NCI-H2107 treated with DMSO at 0.1 percent for 48 hours (cell line): Measurements from ENCODE around the gene ZBTB32.

ENCODE experiments used
- DNase-seq: peaks from one replicate; lab custom pipeline; 2025; ENCODE audit not compliant: unreplicated experiment; lab: John Stamatoyannopoulos, UW

ZBTB32 gene

GRCh38 chr19:35751839-35752745 is 47.7 kb downstream of the ZBTB32 start:
- DNase-seq = no peak

DNA sequence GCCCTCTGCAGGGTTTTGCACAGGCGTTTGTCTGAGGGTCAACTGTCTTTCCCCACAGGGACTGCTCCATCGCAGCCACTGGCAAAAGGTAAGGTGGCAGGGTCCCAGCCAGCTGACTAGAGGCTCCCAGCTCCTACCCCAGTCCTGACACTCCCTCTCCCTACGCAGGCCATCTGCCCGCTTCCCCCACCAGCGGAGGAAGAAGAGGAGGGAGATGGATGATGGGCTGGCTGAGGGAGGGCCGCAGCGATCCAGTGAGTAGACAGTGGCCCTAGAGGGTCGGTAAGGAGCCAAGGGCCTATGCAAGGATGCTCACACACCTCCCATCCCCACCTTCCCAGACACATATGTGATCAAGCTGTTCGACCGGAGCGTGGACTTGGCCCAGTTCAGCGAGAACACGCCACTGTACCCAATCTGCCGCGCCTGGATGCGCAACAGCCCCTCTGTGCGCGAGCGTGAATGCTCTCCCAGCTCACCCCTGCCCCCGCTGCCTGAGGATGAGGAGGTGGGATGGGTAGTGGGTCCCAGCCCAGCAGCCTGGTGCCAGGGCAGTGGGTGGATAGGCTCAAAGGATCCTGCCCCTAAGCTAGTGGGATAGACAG is 48.5 kb downstream of the ZBTB32 start:
- DNase-seq = no peak

DNA sequence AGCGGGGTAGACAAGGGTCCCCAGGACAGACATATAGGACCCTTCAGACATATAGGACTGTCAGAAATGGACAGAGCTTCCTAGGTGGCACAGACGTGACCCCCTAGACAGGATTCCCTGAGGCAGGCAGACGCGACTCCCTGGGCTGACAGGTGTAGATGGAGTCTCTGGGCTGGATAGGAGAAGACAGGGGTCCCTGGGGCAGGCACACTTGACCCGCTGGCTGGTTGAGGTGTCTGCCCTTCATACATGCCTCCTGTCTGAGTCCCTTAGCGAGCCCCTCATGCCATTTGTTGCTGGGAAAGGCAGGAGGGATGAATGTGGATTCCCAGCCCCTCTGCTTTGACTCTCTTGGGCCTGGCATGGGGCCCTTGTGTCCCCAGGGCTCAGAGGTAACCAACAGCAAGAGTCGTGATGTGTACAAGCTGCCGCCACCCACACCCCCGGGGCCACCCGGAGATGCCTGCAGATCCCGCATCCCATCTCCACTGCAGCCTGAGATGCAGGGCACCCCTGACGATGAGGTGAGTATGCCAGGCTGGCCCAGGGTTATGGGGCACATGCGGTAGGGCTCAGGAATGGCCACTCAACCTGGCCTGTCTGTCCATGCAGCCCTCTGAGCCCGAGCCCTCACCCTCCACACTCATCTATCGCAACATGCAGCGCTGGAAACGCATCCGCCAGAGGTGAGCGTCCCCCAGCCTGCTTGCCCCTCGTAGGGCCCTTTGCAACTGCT is 49.4 kb downstream of the ZBTB32 start:
- no peak for DNase-seq

- no peak for DNase-seq
Observed at GRCh38 chr19:35754370-35755130, 50.2 kb downstream of the ZBTB32 start.

DNA sequence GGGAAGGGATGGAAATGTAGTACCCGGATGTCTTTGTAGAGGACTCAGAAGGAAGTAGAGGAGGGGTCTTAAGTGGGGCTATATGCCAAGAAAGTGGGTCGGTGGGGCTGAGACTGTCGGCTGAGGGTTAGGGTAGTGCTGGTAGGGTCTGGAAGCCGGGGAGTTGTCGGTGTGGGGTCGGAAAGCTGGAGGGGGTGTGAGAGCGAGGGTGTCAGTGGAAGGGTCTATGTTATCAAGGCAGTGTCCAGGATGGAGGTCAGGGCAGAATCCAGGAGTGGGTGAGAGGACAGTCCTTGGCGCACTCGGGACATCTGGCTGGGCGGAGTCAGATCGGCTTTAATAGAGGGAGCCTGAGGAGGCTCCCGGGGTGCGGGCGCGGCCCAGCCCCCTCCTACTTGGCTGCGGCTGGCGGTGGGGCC is 50.8 kb downstream of the ZBTB32 start:
- DNase-seq = no peak

- DNase-seq = no peak
Observed at GRCh38 chr19:35755550-35756376, 51.4 kb downstream of the ZBTB32 start.

GRCh38 chr19:35756377-35757230 is 52.2 kb downstream of the ZBTB32 start, which contains the start of gene HSPB6:
Gene HSPB6 (minus strand): TSS chr19:35757029. CDS start chr19:35757008, 21 bp downstream.
- no peak for DNase-seq

- no peak for DNase-seq
Observed at GRCh38 chr19:35757231-35757748, 52.9 kb downstream of the ZBTB32 start.

- DNase-seq = peak; percentile 98
Observed at GRCh38 chr19:35757749-35758608, 53.6 kb downstream of the ZBTB32 start, which contains the start of gene PROSER3. Gene PROSER3 (plus strand): TSS chr19:35758176. CDS start chr19:35758216, 40 bp downstream.

- DNase-seq = no peak
Observed at GRCh38 chr19:35759697-35760096, 55.3 kb downstream of the ZBTB32 start.

- DNase-seq = no peak
Observed at GRCh38 chr19:35760711-35761349, 56.5 kb downstream of the ZBTB32 start.

GRCh38 chr19:35764432-35765315 is 60.3 kb downstream of the ZBTB32 start:
- no peak for DNase-seq
